GM21390 (cell line): ENCODE results near the gene GEN1.

Experiments used
- ATAC-seq: cut with Tn5 transposase; IDR thresholded peaks from one replicate; pipeline ENCODE4 v1.9.1; 2021; ENCODE audit not compliant: unreplicated experiment

The GEN1 gene, protein sequence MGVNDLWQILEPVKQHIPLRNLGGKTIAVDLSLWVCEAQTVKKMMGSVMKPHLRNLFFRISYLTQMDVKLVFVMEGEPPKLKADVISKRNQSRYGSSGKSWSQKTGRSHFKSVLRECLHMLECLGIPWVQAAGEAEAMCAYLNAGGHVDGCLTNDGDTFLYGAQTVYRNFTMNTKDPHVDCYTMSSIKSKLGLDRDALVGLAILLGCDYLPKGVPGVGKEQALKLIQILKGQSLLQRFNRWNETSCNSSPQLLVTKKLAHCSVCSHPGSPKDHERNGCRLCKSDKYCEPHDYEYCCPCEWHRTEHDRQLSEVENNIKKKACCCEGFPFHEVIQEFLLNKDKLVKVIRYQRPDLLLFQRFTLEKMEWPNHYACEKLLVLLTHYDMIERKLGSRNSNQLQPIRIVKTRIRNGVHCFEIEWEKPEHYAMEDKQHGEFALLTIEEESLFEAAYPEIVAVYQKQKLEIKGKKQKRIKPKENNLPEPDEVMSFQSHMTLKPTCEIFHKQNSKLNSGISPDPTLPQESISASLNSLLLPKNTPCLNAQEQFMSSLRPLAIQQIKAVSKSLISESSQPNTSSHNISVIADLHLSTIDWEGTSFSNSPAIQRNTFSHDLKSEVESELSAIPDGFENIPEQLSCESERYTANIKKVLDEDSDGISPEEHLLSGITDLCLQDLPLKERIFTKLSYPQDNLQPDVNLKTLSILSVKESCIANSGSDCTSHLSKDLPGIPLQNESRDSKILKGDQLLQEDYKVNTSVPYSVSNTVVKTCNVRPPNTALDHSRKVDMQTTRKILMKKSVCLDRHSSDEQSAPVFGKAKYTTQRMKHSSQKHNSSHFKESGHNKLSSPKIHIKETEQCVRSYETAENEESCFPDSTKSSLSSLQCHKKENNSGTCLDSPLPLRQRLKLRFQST

DNA sequence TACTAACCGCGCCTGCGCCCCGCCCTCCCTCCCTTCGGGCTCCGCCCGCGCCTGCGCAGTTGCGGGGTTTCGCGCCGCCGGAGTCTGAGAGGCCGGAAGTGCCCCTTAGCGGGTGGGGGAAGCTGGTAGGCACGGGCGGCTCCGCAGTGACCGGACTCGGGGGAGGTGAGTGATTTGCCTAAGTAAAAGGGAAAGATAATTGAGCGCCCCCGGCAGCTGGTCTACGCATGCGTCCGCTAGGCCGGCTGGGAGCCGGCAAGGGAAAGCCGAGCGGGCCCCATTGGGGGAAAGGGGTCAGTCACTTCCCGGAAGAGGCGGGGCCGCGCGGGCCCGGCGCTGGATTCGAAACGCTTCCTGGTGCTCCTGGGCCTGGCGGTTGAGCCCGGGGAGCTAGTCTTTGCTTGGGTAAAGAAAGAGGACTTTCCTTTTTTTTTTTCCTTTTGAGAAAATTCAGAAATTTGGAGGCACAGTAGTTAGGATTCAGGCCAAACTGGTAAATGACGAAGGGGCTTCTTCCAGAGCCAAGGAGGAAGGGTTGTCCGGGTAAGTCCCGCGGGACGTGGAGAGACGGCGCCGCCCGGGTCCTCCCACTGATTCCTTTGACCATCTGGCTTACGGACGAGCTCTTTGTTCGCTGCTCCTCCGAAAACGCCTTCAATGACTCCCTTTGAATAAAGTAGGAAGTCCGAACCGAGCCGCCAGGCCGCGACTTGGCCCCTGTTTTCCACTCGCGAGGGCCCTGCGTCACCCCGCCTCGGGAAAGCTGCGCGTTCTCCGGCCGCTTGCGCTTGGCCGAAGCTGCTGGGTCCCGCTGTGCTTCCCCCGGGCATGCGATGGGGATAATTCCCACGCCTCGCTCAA, at the start of gene GEN1, which contains the start of gene SMC6:
GEN1 (plus strand) TSS at position 336 of the 861 bp plus-strand sequence. CDS start 5,806 bp downstream, outside the sequence.
SMC6 (minus strand) TSS at position 8 of the 861 bp plus-strand sequence. CDS start 7,864 bp downstream, outside the sequence.
- peak; percentile 63 for ATAC-seq

DNA sequence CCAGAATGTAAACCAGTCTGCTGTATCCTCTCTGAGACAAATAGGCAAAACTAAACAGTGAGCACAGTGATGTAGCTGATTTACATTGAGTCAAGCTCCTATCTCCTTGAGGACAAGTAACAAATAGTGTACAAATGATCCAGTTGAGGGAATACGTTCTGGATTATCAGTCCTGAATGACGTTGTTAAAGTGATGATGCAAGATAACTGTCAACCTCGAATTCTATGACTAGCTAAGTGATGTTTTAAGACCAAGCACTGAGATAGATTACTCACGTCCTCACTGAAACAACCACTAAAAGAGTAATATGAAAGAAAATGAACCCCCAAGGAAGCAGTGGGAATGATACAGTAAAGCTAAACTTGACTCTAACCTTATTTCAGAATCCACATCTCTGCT, 47.1 kb upstream of the GEN1 start:
- no peak for ATAC-seq

DNA sequence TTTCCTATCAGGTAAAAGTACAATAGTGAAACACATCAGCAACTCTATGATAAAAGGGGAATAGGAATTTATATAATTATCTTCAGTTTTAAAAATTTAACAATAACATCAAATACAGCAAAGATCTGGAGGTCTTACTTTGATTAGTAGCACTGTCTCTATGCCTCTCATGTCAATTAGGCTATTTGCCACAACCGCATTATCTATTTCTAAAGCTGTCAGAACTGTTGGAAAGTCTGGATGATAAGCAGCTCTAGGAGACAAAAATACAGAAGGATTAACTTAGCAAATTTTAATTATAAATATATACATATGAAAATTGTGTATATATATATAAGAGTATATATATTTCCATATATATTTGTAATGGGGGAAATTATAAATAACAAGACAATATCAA, 45.4 kb upstream of the GEN1 start:
- no peak for ATAC-seq

DNA sequence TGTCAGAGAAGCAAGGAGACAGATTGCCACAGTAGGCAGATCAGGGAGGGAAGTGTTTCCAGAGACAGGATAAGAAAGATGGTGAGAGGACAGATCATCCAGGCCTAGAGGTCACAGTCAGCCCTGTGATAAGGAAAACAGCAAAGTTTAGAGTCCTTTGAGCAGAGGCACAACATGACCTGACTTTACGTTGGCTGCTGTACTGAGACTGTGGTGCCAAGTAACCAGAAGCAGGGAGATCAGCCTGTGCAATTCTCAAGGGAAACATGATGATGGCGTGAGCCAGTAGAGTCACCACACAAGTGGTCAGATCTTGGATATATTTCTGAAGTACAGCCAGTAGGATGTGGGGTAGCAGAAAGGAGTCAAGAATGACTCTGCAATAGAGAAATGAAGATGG, 44.0 kb upstream of the GEN1 start:
- no peak for ATAC-seq

DNA sequence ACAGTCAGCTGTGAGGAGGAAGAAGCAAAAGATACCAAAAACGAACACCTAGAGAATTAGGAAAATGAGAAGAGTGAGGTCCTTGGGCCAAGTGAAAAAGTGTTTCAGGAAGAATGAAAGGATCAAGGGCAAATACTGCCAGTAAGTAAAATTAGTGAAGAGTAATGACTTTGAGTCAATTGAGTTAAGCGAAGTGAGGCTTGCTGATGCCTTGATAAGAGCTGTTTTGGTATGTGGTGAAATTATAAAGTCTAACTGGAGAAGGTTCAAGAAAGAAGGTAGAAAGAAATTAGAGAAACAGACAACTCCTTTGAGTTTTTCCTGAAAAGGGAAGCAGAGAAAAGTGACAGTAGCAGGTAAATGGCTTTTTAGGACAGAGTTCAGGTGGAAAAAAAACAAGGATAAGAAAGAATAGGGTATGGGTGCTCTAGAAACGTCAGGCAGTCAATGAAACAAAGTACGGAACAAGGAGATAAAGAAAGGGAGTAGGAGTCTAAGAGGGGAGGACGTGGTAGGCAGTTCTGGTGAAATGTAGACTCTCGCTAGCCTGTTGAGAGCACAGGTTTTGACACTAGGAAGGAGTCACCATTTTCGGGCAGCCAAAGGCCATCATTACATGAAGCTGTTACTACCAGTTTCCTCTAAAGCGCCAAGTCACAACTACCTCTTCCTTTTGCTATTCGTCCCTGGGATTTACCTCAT, 43.2 kb upstream of the GEN1 start:
- no peak for ATAC-seq

DNA sequence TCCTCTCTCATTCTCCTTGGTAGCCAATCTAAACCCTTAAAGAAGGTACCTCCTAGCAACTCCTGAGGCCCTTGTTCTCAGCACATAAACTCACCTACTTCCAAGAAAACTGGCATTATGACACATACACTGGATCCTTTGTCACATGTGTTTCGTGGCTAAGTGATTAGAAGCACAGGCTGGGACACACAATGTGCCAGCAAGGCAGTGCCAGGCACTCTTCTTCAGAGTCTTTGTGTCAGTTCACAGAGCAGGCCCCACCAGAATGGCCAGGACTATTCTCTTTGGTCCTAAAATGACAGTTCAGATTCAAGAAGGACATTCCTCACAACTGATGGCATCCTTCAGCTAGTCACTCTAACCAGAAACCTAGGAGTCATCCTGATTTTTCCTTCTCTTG, 40.6 kb upstream of the GEN1 start:
- no peak for ATAC-seq

DNA sequence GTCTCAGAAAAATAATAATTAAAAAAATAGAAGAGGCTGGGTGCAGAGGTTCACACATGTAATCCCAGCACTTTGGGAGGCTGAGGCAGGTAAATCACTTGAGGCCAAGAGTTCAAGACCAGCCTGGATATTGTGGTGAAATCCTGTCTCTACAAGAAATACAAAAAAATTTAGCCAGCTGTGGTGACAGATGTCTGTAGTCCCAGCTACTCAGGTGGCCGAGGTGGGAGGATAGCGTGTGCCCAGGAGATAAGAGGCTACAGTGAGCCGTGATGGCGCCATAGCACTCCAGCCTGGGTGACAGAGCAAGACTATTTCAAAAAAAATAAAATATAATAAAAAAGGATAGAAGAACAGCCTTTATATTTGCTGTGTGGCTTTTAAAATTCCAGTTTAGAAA, 36.3 kb upstream of the GEN1 start:
- no peak for ATAC-seq

DNA sequence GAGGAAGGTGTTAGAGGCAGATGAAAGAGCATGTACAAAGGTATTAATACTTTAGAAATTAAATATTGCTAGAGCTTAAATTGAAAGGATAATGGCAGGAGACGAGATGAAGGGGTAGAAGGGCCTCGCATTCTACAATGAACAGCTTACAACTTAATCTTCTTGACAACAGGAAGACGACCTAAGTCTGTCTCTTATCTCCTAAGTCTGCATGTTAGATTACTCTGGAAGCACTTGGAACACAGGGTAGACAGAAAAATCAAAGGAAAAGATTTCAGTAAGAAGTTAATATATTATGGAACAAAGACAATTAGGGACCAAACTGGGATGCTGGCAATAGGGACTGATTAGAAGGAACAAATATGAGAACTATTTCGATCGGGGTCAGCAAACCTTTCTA, 35.2 kb upstream of the GEN1 start:
- no peak for ATAC-seq

DNA sequence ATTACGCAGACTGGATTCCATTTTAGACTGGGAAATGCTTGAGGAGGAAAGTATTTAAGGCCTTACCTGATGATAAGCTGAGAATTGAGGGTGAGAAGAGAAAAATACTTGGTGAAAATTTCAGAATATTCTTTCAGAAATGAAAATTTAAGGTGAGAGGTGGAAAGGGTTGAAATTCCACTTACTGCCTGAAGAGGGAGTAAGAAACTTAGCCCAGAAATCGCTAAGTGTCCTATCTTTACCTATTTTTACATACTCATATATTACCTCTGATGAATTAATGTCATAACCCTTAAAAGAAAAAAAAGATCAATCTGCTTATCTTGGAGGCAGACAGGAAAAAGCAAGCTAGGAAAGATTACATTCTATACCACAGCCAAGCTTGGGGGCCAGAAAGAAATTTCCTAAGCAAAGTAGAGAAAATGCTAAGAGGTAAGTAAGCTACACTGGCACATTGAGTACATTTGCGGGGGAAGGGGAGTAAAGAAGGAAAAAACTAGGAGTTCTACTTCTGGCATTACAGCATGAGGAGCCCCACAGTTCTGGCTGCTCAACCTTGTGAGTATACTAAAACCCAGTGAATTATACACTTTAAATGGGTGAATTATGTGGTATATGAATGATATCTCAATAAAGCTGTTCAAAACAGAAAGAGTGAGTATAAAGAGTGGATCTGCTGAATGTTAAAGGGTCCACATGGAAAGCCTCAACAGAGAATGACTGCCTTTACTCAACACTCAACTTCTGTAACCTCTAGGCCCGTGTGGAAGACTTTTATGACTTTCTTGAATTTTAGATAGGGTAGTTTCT, 34.2 kb upstream of the GEN1 start:
- peak; percentile 77 for ATAC-seq

DNA sequence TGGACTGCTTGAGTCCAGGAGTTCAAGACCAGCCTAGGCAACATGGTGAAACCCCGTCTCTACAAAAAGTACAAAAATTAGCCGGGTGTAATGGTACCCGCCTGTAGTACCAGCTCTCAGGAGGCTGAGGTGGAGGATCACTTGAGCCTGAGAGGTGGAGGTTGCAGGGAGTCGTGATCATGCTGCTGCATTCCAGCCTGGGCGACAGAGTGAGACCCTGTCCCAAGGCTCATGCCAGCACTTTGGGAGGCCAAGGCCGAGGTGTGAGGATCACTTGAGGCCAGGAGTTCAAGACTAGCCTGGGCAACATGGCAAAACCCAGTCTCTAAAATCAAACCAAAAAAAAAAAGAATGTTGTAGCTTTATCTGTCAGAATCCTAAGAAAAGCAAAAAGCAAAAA, 25.7 kb upstream of the GEN1 start:
- ATAC-seq: no peak

DNA sequence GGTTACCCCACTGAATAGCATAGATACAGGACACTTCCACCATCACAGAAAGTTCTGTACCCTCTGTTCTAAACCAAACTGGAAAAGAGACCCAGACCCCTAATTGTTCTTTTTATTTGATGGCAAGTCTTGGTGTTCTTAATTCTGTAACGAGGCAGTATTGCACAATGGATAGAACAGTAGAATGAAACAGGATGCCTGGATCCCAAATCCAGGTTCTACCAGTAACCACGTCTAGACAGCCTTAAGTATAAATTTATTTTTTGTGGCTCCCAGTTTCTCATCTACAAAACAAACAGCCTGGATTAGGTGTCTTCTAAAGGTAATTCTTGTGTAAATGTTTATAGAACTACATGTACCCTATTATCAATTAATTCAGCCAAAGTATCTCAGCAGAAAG, 24.1 kb upstream of the GEN1 start:
- ATAC-seq: no peak

DNA sequence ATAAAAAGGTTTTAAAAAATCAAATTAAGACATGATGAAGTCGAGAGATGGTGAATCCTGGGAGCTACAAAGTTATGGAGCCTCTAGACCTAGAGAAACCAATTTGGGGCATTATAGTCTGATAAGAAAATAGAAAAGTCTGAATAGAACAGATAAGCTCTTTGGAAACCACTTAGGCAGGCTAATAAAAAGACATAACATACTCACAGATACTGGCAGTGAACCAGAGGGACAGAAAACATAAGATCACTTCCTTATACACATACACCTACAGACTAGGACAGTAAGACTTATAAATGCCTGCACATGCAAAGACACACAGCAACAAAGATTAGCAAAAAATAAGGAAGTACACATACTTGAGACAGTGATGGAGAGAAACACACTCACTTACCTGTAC, 20.3 kb upstream of the GEN1 start:
- ATAC-seq: no peak

DNA sequence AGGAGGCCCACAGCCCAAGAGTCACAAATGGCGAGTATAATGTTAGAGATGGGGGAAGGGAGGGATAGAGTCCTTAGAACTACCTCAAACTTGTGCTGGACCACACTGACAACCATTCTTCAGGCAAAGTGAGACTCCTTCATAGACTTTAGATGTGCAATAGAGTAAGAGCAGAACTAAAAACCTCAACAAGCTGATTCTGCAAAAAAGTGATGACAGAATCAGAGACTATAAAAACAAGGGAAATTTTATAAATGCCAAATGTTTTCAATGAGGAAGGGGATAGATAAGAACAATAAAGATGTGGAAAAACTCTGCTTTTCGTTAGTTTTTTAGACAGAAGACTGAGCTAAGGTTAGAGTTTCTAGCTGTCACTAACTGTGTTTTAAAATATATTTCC, 18.1 kb upstream of the GEN1 start:
- ATAC-seq: no peak

DNA sequence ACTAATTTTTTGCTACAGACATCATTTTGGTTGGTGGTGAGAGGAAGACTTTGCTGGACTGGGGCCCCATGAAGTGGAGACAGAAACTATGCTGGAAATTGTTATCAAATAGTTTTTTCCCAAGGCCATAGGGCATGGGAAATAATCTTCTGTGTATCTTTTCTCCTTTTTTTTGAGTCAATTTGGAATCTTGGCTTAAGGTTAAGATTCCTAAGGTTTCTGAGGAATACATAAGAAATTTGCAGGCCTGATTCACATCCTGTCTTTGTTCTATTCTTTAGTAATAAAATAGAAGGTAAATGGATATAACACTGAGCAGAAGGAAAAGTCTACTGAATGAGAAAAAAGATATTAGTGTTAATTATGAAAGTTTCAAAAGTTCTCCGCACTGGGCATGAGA, 16.9 kb upstream of the GEN1 start:
- ATAC-seq: no peak

DNA sequence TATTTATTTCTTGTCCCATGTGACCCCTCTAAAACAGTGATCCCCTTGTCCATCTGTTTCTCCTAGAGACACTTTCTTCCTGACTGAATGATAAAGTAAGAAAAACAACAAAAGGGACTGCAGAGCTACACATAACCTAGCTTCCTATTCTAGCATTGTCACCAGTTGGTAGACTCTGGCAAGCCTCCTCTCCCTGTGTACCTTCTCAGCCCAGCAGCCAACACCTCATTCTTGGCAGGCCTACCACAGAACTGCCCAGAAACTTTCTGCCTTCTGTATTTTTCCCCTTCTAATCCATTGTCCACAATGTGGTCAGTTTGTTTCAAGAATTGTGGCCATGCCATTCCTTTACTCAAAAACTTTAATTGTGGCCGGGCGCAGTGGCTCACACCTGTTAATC, 13.7 kb upstream of the GEN1 start:
- no peak for ATAC-seq

DNA sequence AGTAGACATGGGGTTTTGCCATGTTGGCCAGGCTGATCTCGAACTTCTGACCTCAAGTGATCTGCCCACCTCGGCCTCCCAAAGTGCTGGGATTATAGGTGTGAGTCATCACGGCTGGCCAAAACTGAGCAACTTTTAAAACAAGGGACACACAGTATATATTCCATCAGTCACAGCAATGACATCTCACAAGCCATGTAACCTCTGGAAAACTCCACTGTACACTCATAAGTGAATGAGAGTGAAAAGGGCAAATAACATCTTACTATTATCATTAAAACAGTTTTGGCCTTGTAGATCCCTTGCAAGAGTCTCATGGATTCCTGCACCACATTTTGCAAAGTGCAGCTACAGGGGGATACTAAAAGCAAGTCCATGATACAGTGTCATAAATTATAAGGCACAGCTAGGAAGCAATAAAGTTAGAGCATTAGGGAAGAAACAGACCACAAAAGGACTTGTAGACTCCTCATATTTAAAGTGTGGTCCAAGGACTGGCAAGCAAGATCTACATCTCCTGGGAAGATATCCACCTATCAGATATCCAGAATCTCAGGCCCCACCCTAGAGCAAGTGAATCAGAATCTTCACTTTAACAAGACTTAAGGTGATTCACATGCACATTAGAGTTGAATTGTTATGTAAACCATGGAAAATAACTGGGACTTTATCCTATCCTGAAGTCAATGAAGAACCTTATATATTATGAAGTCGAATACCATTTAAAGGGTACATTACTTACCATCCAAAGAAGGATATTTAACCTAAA, 6.1 kb upstream of the GEN1 start:
- no peak for ATAC-seq

DNA sequence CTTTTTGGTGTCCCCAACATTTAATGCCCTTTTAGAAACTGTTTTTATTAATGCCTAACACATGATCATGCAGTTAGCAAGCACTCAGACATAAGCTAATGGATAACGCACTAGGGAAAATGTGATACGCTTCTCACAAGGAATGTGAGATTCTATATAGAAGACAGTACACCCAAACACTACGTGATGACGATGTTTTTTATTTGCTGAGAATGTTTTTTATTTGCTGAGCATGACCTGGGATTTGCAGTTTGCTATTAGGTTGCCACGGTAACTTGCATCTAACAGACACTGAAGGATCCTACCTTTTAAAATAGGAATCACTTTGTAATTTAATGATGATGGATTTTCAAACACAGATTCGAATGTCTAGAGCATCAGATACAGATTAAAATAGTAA, 5.2 kb upstream of the GEN1 start:
- no peak for ATAC-seq

DNA sequence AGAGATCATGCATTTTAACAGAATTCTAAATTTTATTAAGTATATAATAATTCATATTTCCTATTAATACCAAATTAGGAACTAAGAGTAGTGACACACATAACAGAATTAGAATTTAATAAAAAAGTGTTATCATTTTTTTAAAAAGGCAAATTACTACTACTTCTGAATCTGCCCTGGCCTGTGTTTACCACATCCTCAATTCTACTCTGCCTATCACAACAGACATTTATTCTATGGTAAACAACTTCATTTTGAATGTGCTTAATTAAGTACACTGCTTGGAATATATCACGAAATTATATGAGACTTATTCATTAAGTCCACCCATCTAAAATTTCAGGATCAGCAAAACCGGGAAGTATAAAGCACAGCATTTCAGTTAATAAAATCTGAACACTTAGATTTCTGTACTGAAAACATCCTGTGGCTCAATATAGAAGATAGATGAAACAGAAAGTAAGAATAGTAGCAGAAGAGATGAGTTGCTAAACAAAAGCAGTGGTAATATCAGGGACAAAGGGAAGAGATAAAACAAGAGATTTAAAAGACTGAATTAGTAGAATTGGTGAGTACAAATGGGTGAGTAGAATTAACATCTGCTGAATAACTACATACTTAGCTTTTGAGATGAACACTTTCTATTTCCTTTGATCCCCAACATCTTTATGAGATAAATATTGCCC, 4.0 kb upstream of the GEN1 start:
- peak; percentile 32 for ATAC-seq
